H9 (cell line): ENCODE results near the gene KIF6. TPM values are rescaled to one million over a fixed set of nuclear protein-coding genes. Genes with fewer than 3 reads are reported as not detected.

Experiments used
- DNase-seq: peaks from one replicate; pipeline ENCODE4 v3.0.0-alpha.2; 2017
- H2AFZ ChIP-seq: one replicate; pipeline ENCODE4 v1.6.1; 2013; ENCODE audit warnings: mild to moderate bottlenecking, low read length, control low read depth, moderate library complexity
- H2AK5ac ChIP-seq: 2 replicates; pipeline ENCODE4 v1.6.1; 2013; ENCODE audit warnings: low read length, control low read depth, mixed read lengths; ENCODE audit not compliant: insufficient read length
- H2BK120ac ChIP-seq: one replicate; pipeline ENCODE4 v1.6.1; 2013; ENCODE audit warnings: low read depth, mild to moderate bottlenecking, low read length, control low read depth, inconsistent platforms; ENCODE audit not compliant: poor library complexity, severe bottlenecking
- H2BK12ac ChIP-seq: 2 replicates; pipeline ENCODE4 v1.6.1; 2013; ENCODE audit warnings: low read length, control low read depth, mixed read lengths, low read depth; ENCODE audit not compliant: insufficient read length
- H2BK15ac ChIP-seq: 2 replicates; pipeline ENCODE4 v1.6.1; 2013; ENCODE audit warnings: low read depth, low read length, control low read depth
- H2BK20ac ChIP-seq: one replicate; pipeline ENCODE4 v1.6.1; 2013; ENCODE audit warnings: low read depth, mild to moderate bottlenecking, low read length, control low read depth, inconsistent platforms; ENCODE audit not compliant: poor library complexity, severe bottlenecking
- H2BK5ac ChIP-seq: 2 replicates; pipeline ENCODE4 v1.6.1; 2013; ENCODE audit warnings: low read length, control low read depth, mixed read lengths; ENCODE audit not compliant: insufficient read length
- H3K14ac ChIP-seq: 2 replicates; pipeline ENCODE4 v1.6.1; 2013; ENCODE audit warnings: low read length, control low read depth; ENCODE audit not compliant: insufficient read depth
- H3K18ac ChIP-seq: 2 replicates; pipeline ENCODE4 v1.6.1; 2013; ENCODE audit warnings: low read depth, mild to moderate bottlenecking, mixed read lengths, low read length, control low read depth; ENCODE audit not compliant: insufficient read length
- H3K23ac ChIP-seq: 2 replicates; pipeline ENCODE4 v1.6.1; 2013; ENCODE audit warnings: low read length, control low read depth, mixed read lengths, low read depth; ENCODE audit not compliant: insufficient read length
- H3K23me2 ChIP-seq: 2 replicates; pipeline ENCODE4 v1.6.1; 2013; ENCODE audit warnings: low read depth, mild to moderate bottlenecking, mixed read lengths, low read length, control low read depth; ENCODE audit not compliant: insufficient read length, poor library complexity, severe bottlenecking
- H3K27ac ChIP-seq: 2 replicates; pipeline ENCODE4 v1.5.1; 2013; ENCODE audit warnings: low read length, control low read depth, mixed read lengths, low read depth; ENCODE audit not compliant: insufficient read length
- H3K27me3 ChIP-seq: 2 replicates; pipeline ENCODE4 v1.6.1; 2013; ENCODE audit warnings: low read length, control low read depth, inconsistent platforms; ENCODE audit not compliant: insufficient read depth
- H3K4ac ChIP-seq: 2 replicates; pipeline ENCODE4 v1.6.1; 2013; ENCODE audit warnings: low read depth, mild to moderate bottlenecking, control low read depth, inconsistent platforms, low read length, moderate library complexity
- H3K4me1 ChIP-seq: 2 replicates; pipeline ENCODE4 v1.6.1; 2013; ENCODE audit warnings: low read length, control low read depth, inconsistent platforms; ENCODE audit not compliant: insufficient read depth
- H3K4me2 ChIP-seq: 2 replicates; pipeline ENCODE4 v1.6.1; 2013; ENCODE audit warnings: low read length, control low read depth, mixed read lengths; ENCODE audit not compliant: insufficient read length, insufficient read depth
- H3K56ac ChIP-seq: 2 replicates; pipeline ENCODE4 v1.6.1; 2013; ENCODE audit warnings: low read depth, mild to moderate bottlenecking, mixed read lengths, low read length, control low read depth; ENCODE audit not compliant: insufficient read length
- H3K79me1 ChIP-seq: 2 replicates; pipeline ENCODE4 v1.6.1; 2013; ENCODE audit warnings: low read depth, mild to moderate bottlenecking, moderate library complexity, low read length, control low read depth, inconsistent platforms; ENCODE audit not compliant: insufficient read depth, poor library complexity, severe bottlenecking
- H3K79me2 ChIP-seq: 2 replicates; pipeline ENCODE4 v1.6.1; 2013; ENCODE audit warnings: low read length, control low read depth, inconsistent platforms; ENCODE audit not compliant: insufficient read depth
- H3K9ac ChIP-seq: 2 replicates; pipeline ENCODE4 v1.6.1; 2013; ENCODE audit warnings: low read length, control low read depth, mixed read lengths; ENCODE audit not compliant: insufficient read length; ENCODE audit errors: extremely low read depth
- H3K9me3 ChIP-seq: one replicate; pipeline ENCODE4 v1.6.1; 2013; ENCODE audit warnings: low read depth, low read length, inconsistent platforms; ENCODE audit not compliant: control insufficient read depth
- H3T11ph ChIP-seq: one replicate; pipeline ENCODE4 v1.6.1; 2013; ENCODE audit warnings: mild to moderate bottlenecking, low read length, control low read depth, inconsistent platforms
- H4K20me1 ChIP-seq: one replicate; pipeline ENCODE4 v1.6.1; 2013; ENCODE audit not compliant: control insufficient read depth, insufficient read length, insufficient read depth
- H4K5ac ChIP-seq: 2 replicates; pipeline ENCODE4 v1.6.1; 2013; ENCODE audit warnings: low read depth, mild to moderate bottlenecking, mixed read lengths, low read length, control low read depth; ENCODE audit not compliant: insufficient read length
- H4K8ac ChIP-seq: replicated peaks from 2 replicates; pipeline ENCODE4 v1.6.1; 2013; ENCODE audit warnings: low read length, control low read depth, mixed read lengths, low read depth; ENCODE audit not compliant: insufficient read length
- H4K91ac ChIP-seq: 2 replicates; pipeline ENCODE4 v1.6.1; 2013; ENCODE audit warnings: low read depth, mild to moderate bottlenecking, moderate library complexity, mixed read lengths, low read length, control low read depth; ENCODE audit not compliant: insufficient read length
- H3K27ac Mint-ChIP-seq, 3 experiments: 2 replicates in 2 of 3; 3 replicates in 1 of 3; pipeline ENCODE4 v1.8.0; 2020 to 2021; ENCODE audit warnings: mixed read lengths in 3 of 3, mild to moderate bottlenecking in 1 of 3, moderate library complexity in 1 of 3
- H3K27me3 Mint-ChIP-seq: 2 replicates; pipeline ENCODE4 v1.8.0; 2021; ENCODE audit warnings: low read depth, mild to moderate bottlenecking, moderate library complexity, mixed read lengths
- H3K36me3 Mint-ChIP-seq, 3 experiments: 2 replicates in 2 of 3; 3 replicates in 1 of 3; pipeline ENCODE4 v1.8.0; 2020 to 2021; ENCODE audit warnings: low read depth in 3 of 3, mixed read lengths in 3 of 3; ENCODE audit not compliant: insufficient read depth in 1 of 3
- H3K4me1 Mint-ChIP-seq, 2 experiments: 2 replicates each; pipeline ENCODE4 v1.8.0; 2020; ENCODE audit warnings: mixed read lengths in 2 of 2
- H3K4me3 Mint-ChIP-seq, 2 experiments: 2 replicates in 1 of 2; 3 replicates in 1 of 2; pipeline ENCODE4 v1.8.0; 2020 to 2021; ENCODE audit warnings: mild to moderate bottlenecking in 2 of 2, mixed read lengths in 2 of 2, moderate library complexity in 1 of 2
- H3K9me3 Mint-ChIP-seq, 2 experiments: 2 replicates in 1 of 2; 3 replicates in 1 of 2; pipeline ENCODE4 v1.8.0; 2020; ENCODE audit warnings: mild to moderate bottlenecking in 2 of 2, mixed read lengths in 2 of 2, moderate library complexity in 1 of 2
- CTCF ChIP-seq: fragments of 200-600 bp; sonication (generic); conservative IDR thresholded peaks from 3 replicates; pipeline ENCODE4 v1.8.0; 2021; ENCODE audit warnings: antibody characterized with exemption, mild to moderate bottlenecking
- WGBS: extraction: QIAGEN DNeasy Blood & Tissue Kit; methylation state at CpG from one replicate; pipeline ENCODE4 v1.1.7; 2013; ENCODE audit warnings: missing lambda C conversion rate, low lambda C conversion rate, mixed read lengths; ENCODE audit not compliant: insufficient read length; ENCODE audit errors: extremely low coverage; 5-methylcytosine and 5-hydroxymethylcytosine counted together
- total RNA-seq: library from RNA; stranded (reverse); gene quantifications from 2 replicates; pipeline ENCODE4 v1.2.1, GENCODE V29; 2021

The KIF6 gene
- total RNA-seq, 1 experiment from 2014 or later, result 0.63 TPM

GRCh38 chr6:39339096-39339867 is 385.9 kb downstream of the KIF6 start:
- Mint-ChIP-seq H3K4me3 (no peak overlapping the region), H3K4me1 (peaks cover 27 to 40% of the 10 kb centered on the region in 2 experiments), H3K9me3 (no peaks in the 10 kb centered on the region), H3K27ac (peak overlapping the region in 1 of 3 experiments; percentile 28; a peak in 1 of 7 replicates), H3K27me3 (peaks cover 9% of the 10 kb centered on the region), H3K36me3 (no peaks in the 10 kb centered on the region; a peak in 1 of 7 replicates)
- Histone ChIP-seq H4K20me1 (no peaks in the 10 kb centered on the region), H3K4me1 (no peaks in the 10 kb centered on the region; the same call in 1 of the 2 replicates), H2BK20ac (no peak overlapping the region), H3K23me2 (no peaks in the 10 kb centered on the region), H3K56ac (no peak overlapping the region), H4K8ac (no peak overlapping the region), H3K9ac (no peak overlapping the region), H3K27me3 (no peaks in the 10 kb centered on the region), H3K23ac (no peak overlapping the region), H2AK5ac (no peak overlapping the region), H2BK5ac (no peak overlapping the region), H3K27ac (no peak overlapping the region), H3K14ac (no peak overlapping the region), H2BK12ac (no peak overlapping the region), H3K18ac (no peak overlapping the region), H3K79me1 (no peaks in the 10 kb centered on the region), H3K9me3 (no peaks in the 10 kb centered on the region), H3K4me2 (no peak overlapping the region), H3K4ac (no peak overlapping the region), H4K5ac (no peak overlapping the region), H2AFZ (no peak overlapping the region), H4K91ac (no peak overlapping the region), H3T11ph (no peak overlapping the region), H2BK120ac (no peak overlapping the region), H2BK15ac (no peak overlapping the region), H3K79me2 (no peaks in the 10 kb centered on the region)
- WGBS, result no CpG with 5 or more reads among the region's 9 CpGs
- TF ChIP-seq CTCF, result no peak
- DNase-seq, result no peak
